ENCODE results near the gene REEP6. TPM values are rescaled to one million over a fixed set of nuclear protein-coding genes. Genes with fewer than 3 reads are reported as not detected.
A peak's percentile ranks its signal among the peaks of the same experiment; 100 is the strongest.

Gene REEP6
- total RNA-seq, 1 experiment from 2014 or later = 10.5 TPM

DNA sequence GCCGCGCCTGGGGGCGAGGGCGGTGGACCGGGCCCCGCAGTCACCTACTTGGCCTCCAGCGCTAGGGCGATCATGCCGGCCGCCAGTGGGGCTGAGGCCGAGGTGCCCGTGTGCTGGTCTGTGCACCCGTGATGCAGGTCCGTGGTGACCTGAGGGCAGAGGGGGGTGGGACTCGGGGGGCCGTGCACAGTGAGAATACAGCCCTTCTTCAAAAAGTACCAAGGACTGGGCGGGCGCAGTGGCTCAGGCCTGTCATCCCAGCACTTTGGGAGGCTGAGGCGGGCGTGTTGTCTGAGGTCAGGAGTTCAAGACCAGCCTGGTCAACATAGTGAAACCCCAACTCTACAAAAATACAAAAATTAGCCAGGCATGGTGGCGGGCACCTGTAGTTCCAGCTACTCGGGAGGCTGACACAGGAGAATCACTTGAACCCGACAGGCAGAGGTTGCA is 7.0 kb upstream of the REEP6 start:
- Histone ChIP-seq H4K8ac (replicated peaks; ENCODE audit: insufficient read length, low read depth, low read length) (no peak overlapping the region), H3K4me1 (ENCODE audit: insufficient read depth, low read length) (no peaks in the 10 kb centered on the region), H3K27me3 (ENCODE audit: insufficient read depth, low read length) (no peaks in the 10 kb centered on the region), H2BK12ac (ENCODE audit: insufficient read length, low read depth, low read length) (no peak overlapping the region), H4K5ac (ENCODE audit: insufficient read length, low read depth, low read length) (no peak overlapping the region), H3K56ac (ENCODE audit: insufficient read length, low read depth, low read length) (no peak overlapping the region), H3K14ac (ENCODE audit: insufficient read depth, low read length) (no peak overlapping the region), H3K23ac (ENCODE audit: insufficient read length, low read depth, low read length) (no peak overlapping the region), H3K4ac (ENCODE audit: low read depth, low read length) (no peak overlapping the region), H3K27ac (ENCODE audit: insufficient read length, low read depth, low read length) (no peak overlapping the region), H2BK15ac (ENCODE audit: low read depth, low read length) (no peak overlapping the region), H2AK5ac (ENCODE audit: insufficient read length, low read length) (no peak overlapping the region), H3K23me2 (ENCODE audit: insufficient read length, low read depth, low read length, poor library complexity, severe bottlenecking) (no peaks in the 10 kb centered on the region), H4K20me1 (ENCODE audit: control insufficient read depth, insufficient read depth, insufficient read length) (no peaks in the 10 kb centered on the region), H3K4me2 (ENCODE audit: insufficient read depth, insufficient read length, low read length) (no peak overlapping the region), H3K79me2 (ENCODE audit: insufficient read depth, low read length) (no peaks in the 10 kb centered on the region), H4K91ac (ENCODE audit: insufficient read length, low read depth, low read length) (no peak overlapping the region), H3K79me1 (ENCODE audit: insufficient read depth, low read depth, low read length, poor library complexity, severe bottlenecking) (no peaks in the 10 kb centered on the region), H3K9ac (ENCODE audit: extremely low read depth, insufficient read length, low read length) (no peak overlapping the region), H3K9me3 (ENCODE audit: control insufficient read depth, low read depth, low read length) (no peaks in the 10 kb centered on the region), H3T11ph (ENCODE audit: low read length) (no peak overlapping the region), H2AFZ (ENCODE audit: low read length) (no peak overlapping the region), H2BK5ac (ENCODE audit: insufficient read length, low read length) (no peak overlapping the region), H2BK120ac (ENCODE audit: low read depth, low read length, poor library complexity, severe bottlenecking) (no peak overlapping the region), H3K18ac (ENCODE audit: insufficient read length, low read depth, low read length) (no peak overlapping the region), H2BK20ac (ENCODE audit: low read depth, low read length, poor library complexity, severe bottlenecking) (no peak overlapping the region)
- Mint-ChIP-seq H3K4me1 (no peaks in the 10 kb centered on the region; a peak in 1 of 4 replicates), H3K9me3 (no peaks in the 10 kb centered on the region), H3K4me3 (no peak overlapping the region), H3K27ac (no peak overlapping the region), H3K27me3 (ENCODE audit: low read depth) (no peaks in the 10 kb centered on the region; the same call in 1 of the 2 replicates), H3K36me3 (ENCODE audit: insufficient read depth in 1 of 3, low read depth in 3 of 3) (peaks cover 0 to 2% (median 0%) of the 10 kb centered on the region in 3 experiments; a peak in 2 of 7 replicates)
- TF ChIP-seq, protein P1, sequence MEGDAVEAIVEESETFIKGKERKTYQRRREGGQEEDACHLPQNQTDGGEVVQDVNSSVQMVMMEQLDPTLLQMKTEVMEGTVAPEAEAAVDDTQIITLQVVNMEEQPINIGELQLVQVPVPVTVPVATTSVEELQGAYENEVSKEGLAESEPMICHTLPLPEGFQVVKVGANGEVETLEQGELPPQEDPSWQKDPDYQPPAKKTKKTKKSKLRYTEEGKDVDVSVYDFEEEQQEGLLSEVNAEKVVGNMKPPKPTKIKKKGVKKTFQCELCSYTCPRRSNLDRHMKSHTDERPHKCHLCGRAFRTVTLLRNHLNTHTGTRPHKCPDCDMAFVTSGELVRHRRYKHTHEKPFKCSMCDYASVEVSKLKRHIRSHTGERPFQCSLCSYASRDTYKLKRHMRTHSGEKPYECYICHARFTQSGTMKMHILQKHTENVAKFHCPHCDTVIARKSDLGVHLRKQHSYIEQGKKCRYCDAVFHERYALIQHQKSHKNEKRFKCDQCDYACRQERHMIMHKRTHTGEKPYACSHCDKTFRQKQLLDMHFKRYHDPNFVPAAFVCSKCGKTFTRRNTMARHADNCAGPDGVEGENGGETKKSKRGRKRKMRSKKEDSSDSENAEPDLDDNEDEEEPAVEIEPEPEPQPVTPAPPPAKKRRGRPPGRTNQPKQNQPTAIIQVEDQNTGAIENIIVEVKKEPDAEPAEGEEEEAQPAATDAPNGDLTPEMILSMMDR (conservative IDR thresholded peaks at IDR 0.05) = no peak
- DNase-seq = peak; percentile 30
- WGBS (ENCODE audit: extremely low coverage, insufficient read length, low lambda C conversion rate) = no CpG with 5 or more reads among the region's 23 CpGs
